ENCODE measurements around the gene ASXL1. TPM values are rescaled to one million over a fixed set of nuclear protein-coding genes. Genes with fewer than 3 reads are reported as not detected.
A peak's percentile ranks its signal among the peaks of the same experiment; 100 is the strongest.

ASXL1 gene
- total and polyA plus RNA-seq, 4 donors = 24.2 to 96.4 (median 44.4) TPM

DNA sequence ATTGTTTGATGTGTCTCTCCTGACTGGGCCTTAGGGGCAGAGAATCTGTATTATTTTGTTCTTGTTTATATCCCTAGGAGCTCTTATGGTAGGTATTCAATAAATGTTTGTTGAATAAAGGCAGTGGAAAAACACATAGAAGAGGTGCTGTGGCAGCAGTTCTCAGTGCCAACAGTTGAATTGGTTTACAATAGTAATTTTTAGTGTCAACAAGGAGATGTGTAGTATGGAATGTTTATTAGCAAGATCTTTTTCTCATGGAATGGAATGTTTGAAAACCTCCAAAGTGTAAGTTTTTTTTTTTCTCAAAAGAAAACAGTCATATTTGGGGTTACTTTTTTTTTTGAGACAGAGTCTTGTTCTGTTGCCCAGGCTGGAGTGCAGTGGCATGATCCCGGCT, 28.0 kb downstream of the ASXL1 start:
- H3K4me1 ChIP-seq (ENCODE audit: control insufficient read depth in 5 of 5, insufficient read depth in 5 of 5, low read length in 5 of 5) = peaks cover 0 to 17% (median 10%) of the 10 kb centered on the region in 5 donors
- no peak overlapping the region for H3K27ac ChIP-seq (ENCODE audit: low read depth in 1 of 2, low read length in 1 of 2)
- WGBS, 2 donors = 65 to 78% methylated on average over 1 of the region's 1 CpG
- H3K9me3 ChIP-seq (ENCODE audit: control insufficient read depth in 4 of 4, insufficient read depth in 3 of 4, low read length in 3 of 4) = no peaks in the 10 kb centered on the region
- no peak for DNase-seq
- H3K36me3 ChIP-seq (ENCODE audit: control insufficient read depth in 4 of 4, insufficient read depth in 4 of 4, low read length in 4 of 4) = peaks cover under 1 to 9% (median 4%) of the 10 kb centered on the region in 4 donors
- ATAC-seq (ENCODE audit: insufficient read depth, low FRiP score) = no peak
- TF ChIP-seq, protein P1, sequence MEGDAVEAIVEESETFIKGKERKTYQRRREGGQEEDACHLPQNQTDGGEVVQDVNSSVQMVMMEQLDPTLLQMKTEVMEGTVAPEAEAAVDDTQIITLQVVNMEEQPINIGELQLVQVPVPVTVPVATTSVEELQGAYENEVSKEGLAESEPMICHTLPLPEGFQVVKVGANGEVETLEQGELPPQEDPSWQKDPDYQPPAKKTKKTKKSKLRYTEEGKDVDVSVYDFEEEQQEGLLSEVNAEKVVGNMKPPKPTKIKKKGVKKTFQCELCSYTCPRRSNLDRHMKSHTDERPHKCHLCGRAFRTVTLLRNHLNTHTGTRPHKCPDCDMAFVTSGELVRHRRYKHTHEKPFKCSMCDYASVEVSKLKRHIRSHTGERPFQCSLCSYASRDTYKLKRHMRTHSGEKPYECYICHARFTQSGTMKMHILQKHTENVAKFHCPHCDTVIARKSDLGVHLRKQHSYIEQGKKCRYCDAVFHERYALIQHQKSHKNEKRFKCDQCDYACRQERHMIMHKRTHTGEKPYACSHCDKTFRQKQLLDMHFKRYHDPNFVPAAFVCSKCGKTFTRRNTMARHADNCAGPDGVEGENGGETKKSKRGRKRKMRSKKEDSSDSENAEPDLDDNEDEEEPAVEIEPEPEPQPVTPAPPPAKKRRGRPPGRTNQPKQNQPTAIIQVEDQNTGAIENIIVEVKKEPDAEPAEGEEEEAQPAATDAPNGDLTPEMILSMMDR (IDR thresholded peaks at IDR 0.05; ENCODE audit: control extremely low read depth, extremely low read depth) = no peak
- peak overlapping the region in 1 of 2 donors; percentile 32 for H3K9ac ChIP-seq (ENCODE audit: insufficient read depth in 1 of 2, low read length in 2 of 2)
- H3K27me3 ChIP-seq (ENCODE audit: control insufficient read depth in 3 of 3, insufficient read depth in 3 of 3, low read length in 2 of 3) = no peaks in the 10 kb centered on the region
- no peak overlapping the region for H3K4me3 ChIP-seq

DNA sequence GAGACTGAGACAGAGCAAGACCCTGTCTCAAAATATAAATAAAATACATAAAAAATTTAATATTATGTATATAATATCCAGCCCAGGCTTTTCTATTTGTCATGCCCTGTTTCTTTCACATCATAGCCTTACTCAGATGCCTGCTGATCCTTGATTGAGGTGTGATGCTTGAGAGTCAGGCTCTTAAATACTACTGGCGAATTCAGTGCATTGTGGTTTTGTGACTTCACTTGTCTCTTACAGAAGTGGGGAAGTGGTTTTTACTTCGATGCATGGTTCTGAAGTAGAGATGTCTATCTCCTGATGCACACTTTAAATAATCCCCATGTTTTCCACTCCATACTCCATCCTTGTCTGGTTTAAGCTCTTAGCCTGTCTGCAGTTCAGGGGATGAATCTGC, 29.1 kb downstream of the ASXL1 start:
- Histone ChIP-seq H3K27ac (ENCODE audit: low read depth in 1 of 2, low read length in 1 of 2) (no peak overlapping the region), H3K27me3 (ENCODE audit: control insufficient read depth in 3 of 3, insufficient read depth in 3 of 3, low read length in 2 of 3) (no peaks in the 10 kb centered on the region), H3K4me1 (ENCODE audit: control insufficient read depth in 5 of 5, insufficient read depth in 5 of 5, low read length in 5 of 5) (peaks cover 0 to 17% (median 10%) of the 10 kb centered on the region in 5 donors), H3K36me3 (ENCODE audit: control insufficient read depth in 4 of 4, insufficient read depth in 4 of 4, low read length in 4 of 4) (peaks cover 5 to 18% (median 9%) of the 10 kb centered on the region in 4 donors), H3K9me3 (ENCODE audit: control insufficient read depth in 4 of 4, insufficient read depth in 3 of 4, low read length in 3 of 4) (no peaks in the 10 kb centered on the region), H3K4me3 (no peak overlapping the region), H3K9ac (ENCODE audit: insufficient read depth in 1 of 2, low read length in 2 of 2) (no peak overlapping the region)
- DNase-seq (no peak), ATAC-seq (ENCODE audit: insufficient read depth, low FRiP score) (no peak)
- TF ChIP-seq, protein P1 (IDR thresholded peaks at IDR 0.05; ENCODE audit: control extremely low read depth, extremely low read depth) = no peak
- 42 to 53% methylated on average over 2 of the region's 2 CpGs for WGBS, 2 donors

DNA sequence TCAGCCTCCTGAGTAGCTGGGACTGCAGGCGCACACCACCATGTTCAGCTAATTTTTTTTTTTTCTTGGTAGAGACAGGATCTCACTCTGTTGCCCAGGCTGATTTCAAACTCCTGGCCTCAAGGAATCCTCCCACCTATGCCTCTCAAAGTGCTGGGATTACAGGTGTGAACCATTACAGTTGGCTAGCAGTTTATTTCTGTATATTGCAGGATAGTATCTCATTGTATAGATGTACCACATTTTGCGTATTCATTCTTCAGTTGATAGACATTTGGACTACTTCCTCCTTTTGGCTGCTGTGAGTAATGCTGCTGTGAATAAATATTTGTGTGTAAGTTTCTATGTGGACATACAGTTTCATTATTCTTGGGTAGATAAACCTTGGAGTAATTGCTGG, 32.9 kb downstream of the ASXL1 start:
- Histone ChIP-seq H3K27me3 (ENCODE audit: control insufficient read depth in 3 of 3, insufficient read depth in 3 of 3, low read length in 2 of 3) (no peaks in the 10 kb centered on the region), H3K9ac (ENCODE audit: insufficient read depth in 1 of 2, low read length in 2 of 2) (no peak overlapping the region), H3K36me3 (ENCODE audit: control insufficient read depth in 4 of 4, insufficient read depth in 4 of 4, low read length in 4 of 4) (peaks cover 3 to 21% (median 9%) of the 10 kb centered on the region in 4 donors), H3K27ac (ENCODE audit: low read depth in 1 of 2, low read length in 1 of 2) (no peak overlapping the region), H3K4me3 (no peak overlapping the region), H3K9me3 (ENCODE audit: control insufficient read depth in 4 of 4, insufficient read depth in 3 of 4, low read length in 3 of 4) (no peaks in the 10 kb centered on the region), H3K4me1 (ENCODE audit: control insufficient read depth in 5 of 5, insufficient read depth in 5 of 5, low read length in 5 of 5) (peaks cover 0 to 7% (median 4%) of the 10 kb centered on the region in 5 donors)
- ATAC-seq (ENCODE audit: insufficient read depth, low FRiP score) (no peak), DNase-seq (no peak)
- TF ChIP-seq, protein P1 (IDR thresholded peaks at IDR 0.05; ENCODE audit: control extremely low read depth, extremely low read depth) = no peak
- 67 to 84% methylated on average over 2 of the region's 2 CpGs for WGBS, 2 donors

DNA sequence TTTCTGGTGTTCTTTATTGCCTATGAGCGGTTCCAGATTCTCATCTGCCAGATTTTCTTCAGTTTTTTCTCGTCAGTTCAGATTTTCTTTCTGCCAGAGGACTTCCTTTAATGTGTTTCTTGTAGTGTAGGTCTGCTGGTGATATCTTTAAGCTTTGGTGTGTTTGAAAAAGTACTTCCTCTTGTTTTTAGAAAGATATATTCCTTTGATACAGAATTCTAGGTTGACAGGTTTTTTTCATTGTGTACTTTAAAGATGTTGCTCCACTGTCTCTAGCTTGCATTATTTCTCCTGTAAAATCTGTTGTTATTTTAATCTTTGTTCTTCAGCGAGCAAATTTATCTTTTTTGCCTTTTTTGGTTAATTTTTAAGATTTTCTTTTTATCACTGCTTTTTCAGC, 36.9 kb downstream of the ASXL1 start:
- no peaks in the 10 kb centered on the region for H3K9me3 ChIP-seq (ENCODE audit: control insufficient read depth in 4 of 4, insufficient read depth in 3 of 4, low read length in 3 of 4)
- no peak overlapping the region for H3K27ac ChIP-seq (ENCODE audit: low read depth in 1 of 2, low read length in 1 of 2)
- DNase-seq (no peak), ATAC-seq (ENCODE audit: insufficient read depth, low FRiP score) (no peak)
- H3K36me3 ChIP-seq (ENCODE audit: control insufficient read depth in 4 of 4, insufficient read depth in 4 of 4, low read length in 4 of 4) = peaks cover 4 to 16% (median 9%) of the 10 kb centered on the region in 4 donors
- WGBS, 2 donors = 96 to 97% methylated on average over 3 of the region's 3 CpGs
- no peak overlapping the region for H3K4me3 ChIP-seq
- H3K4me1 ChIP-seq (ENCODE audit: control insufficient read depth in 5 of 5, insufficient read depth in 5 of 5, low read length in 5 of 5) = peaks cover 0 to 5% (median 0%) of the 10 kb centered on the region in 5 donors
- H3K9ac ChIP-seq (ENCODE audit: insufficient read depth in 1 of 2, low read length in 2 of 2) = no peak overlapping the region
- TF ChIP-seq, protein P1 (IDR thresholded peaks at IDR 0.05; ENCODE audit: control extremely low read depth, extremely low read depth) = no peak
- H3K27me3 ChIP-seq (ENCODE audit: control insufficient read depth in 3 of 3, insufficient read depth in 3 of 3, low read length in 2 of 3) = no peaks in the 10 kb centered on the region

Measured in lung (tissue), 12 donors.